Panc1 (cell line): Measurements from ENCODE around the gene IL34.

Source experiments
- POLR2AphosphoS5 ChIP-seq: IDR thresholded peaks from 2 replicates; pipeline ENCODE4 v1.6.1; 2012; ENCODE audit warnings: mild to moderate bottlenecking, low read depth, low read length, moderate library complexity
- REST ChIP-seq, 2 experiments: IDR thresholded peaks; 2 replicates each; pipeline ENCODE4 v1.6.1; 2011 to 2012; ENCODE audit warnings: low read depth in 2 of 2, control low read depth in 1 of 2, low read length in 1 of 2, mild to moderate bottlenecking in 1 of 2, moderate library complexity in 1 of 2; ENCODE audit not compliant: insufficient read depth in 1 of 2
- SIN3A ChIP-seq: IDR thresholded peaks from 2 replicates; pipeline ENCODE4 v1.6.1; 2012; ENCODE audit warnings: low read depth, mild to moderate bottlenecking, low read length, moderate library complexity, borderline replicate concordance; ENCODE audit not compliant: insufficient read depth
- TF ChIP-seq, protein P1 (sequence below): fragments of 450-650 bp; IDR thresholded peaks from 2 replicates; pipeline ENCODE4 v1.5.1; 2017; ENCODE audit warnings: mild to moderate bottlenecking

- TF ChIP-seq, protein P1, sequence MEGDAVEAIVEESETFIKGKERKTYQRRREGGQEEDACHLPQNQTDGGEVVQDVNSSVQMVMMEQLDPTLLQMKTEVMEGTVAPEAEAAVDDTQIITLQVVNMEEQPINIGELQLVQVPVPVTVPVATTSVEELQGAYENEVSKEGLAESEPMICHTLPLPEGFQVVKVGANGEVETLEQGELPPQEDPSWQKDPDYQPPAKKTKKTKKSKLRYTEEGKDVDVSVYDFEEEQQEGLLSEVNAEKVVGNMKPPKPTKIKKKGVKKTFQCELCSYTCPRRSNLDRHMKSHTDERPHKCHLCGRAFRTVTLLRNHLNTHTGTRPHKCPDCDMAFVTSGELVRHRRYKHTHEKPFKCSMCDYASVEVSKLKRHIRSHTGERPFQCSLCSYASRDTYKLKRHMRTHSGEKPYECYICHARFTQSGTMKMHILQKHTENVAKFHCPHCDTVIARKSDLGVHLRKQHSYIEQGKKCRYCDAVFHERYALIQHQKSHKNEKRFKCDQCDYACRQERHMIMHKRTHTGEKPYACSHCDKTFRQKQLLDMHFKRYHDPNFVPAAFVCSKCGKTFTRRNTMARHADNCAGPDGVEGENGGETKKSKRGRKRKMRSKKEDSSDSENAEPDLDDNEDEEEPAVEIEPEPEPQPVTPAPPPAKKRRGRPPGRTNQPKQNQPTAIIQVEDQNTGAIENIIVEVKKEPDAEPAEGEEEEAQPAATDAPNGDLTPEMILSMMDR, result no peak
- TF ChIP-seq SIN3A (no peak), POLR2AphosphoS5 (no peak), REST (IDR thresholded peaks at IDR 0.05; ENCODE audit: insufficient read depth in 1 of 2, low read depth in 2 of 2, low read length in 1 of 2) (no peak)
Measured at GRCh38 chr16:70615945-70616344, 30.4 kb upstream of the IL34 start.
